Ishikawa (cell line): Measurements from ENCODE around the gene PITPNM1.

Source experiments
- FOXM1 ChIP-seq: IDR thresholded peaks from 2 replicates; pipeline ENCODE4 v1.6.1; 2012; ENCODE audit warnings: low read depth, borderline replicate concordance
- TAF1 ChIP-seq: IDR thresholded peaks from 2 replicates; pipeline ENCODE4 v1.6.1; 2012; ENCODE audit warnings: low read depth, mild to moderate bottlenecking
- TEAD4 ChIP-seq: IDR thresholded peaks from 2 replicates; pipeline ENCODE4 v1.6.1; 2012
- YY1 ChIP-seq: IDR thresholded peaks from 2 replicates; pipeline ENCODE4 v1.6.1; 2012; ENCODE audit warnings: low read depth

DNA sequence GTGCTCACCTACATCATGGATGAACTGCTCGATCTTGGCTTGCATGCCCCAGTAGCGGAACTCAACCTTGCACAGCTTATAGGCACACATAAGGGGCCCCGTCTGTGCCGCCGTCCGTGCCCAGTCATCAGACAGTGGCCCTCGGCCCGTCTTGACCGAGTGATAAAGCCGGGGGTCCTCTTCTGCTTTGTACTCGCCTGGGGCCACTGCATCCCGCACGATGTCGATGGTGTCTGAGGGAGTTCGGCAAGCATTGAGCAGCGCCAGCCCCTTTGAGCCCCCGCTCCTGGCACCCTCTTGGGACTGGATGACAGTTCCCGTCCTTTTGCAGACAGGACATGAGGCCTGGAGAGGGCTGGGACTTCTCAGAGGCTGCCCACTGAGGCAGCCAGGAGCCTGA is 3.3 kb downstream of the PITPNM1 start:
- no peak for TF ChIP-seq TEAD4
- no peak for TF ChIP-seq FOXM1
- TF ChIP-seq YY1, result no peak
- TF ChIP-seq TAF1, result no peak
